GM23248 (cell line): Measurements from ENCODE around the gene RBMS3. TPM values are rescaled to one million over a fixed set of nuclear protein-coding genes. Genes with fewer than 3 reads are reported as not detected.
"Not testable (repeated sequence)": the region's sequence is repeated elsewhere in the genome, so short reads cannot be mapped to it uniquely, and the experiment has no call there.

Experiments
- DNase-seq: peaks from one replicate; pipeline ENCODE4 v3.0.0-alpha.2; 2015
- H2AFZ ChIP-seq: fragments of 200-600 bp; sonication (generic); 2 replicates; pipeline ENCODE4 v1.6.1; 2016; ENCODE audit warnings: antibody characterized with exemption
- H3F3A ChIP-seq: fragments of 200-600 bp; sonication (generic); 2 replicates; pipeline ENCODE4 v1.6.1; 2016; ENCODE audit warnings: mild to moderate bottlenecking, antibody characterized with exemption, mixed run types; ENCODE audit not compliant: insufficient read depth
- H3K27ac ChIP-seq: fragments of 200-600 bp; sonication (generic); 2 replicates; pipeline ENCODE4 v1.5.1; 2016; ENCODE audit warnings: mild to moderate bottlenecking
- H3K27me3 ChIP-seq: fragments of 200-600 bp; sonication (generic); replicated peaks from 2 replicates; pipeline ENCODE4 v1.6.1; 2016; ENCODE audit warnings: mild to moderate bottlenecking; ENCODE audit not compliant: insufficient read depth
- H3K36me3 ChIP-seq: fragments of 200-600 bp; sonication (generic); 2 replicates; pipeline ENCODE4 v1.6.1; 2016; ENCODE audit warnings: low read depth, mild to moderate bottlenecking
- H3K4me1 ChIP-seq: fragments of 200-600 bp; sonication (generic); 2 replicates; pipeline ENCODE4 v1.6.1; 2016; ENCODE audit warnings: mild to moderate bottlenecking; ENCODE audit not compliant: insufficient read depth
- H3K4me2 ChIP-seq: fragments of 200-600 bp; sonication (generic); one replicate; pipeline ENCODE4 v1.6.1; 2016; ENCODE audit warnings: mild to moderate bottlenecking; ENCODE audit not compliant: unreplicated experiment
- H3K4me3 ChIP-seq: fragments of 200-600 bp; sonication (generic); 2 replicates; pipeline ENCODE4 v1.5.1; 2016; ENCODE audit warnings: mild to moderate bottlenecking
- H3K79me2 ChIP-seq: fragments of 200-600 bp; sonication (generic); 2 replicates; pipeline ENCODE4 v1.6.1; 2016; ENCODE audit warnings: mild to moderate bottlenecking; ENCODE audit not compliant: insufficient read depth
- H3K9ac ChIP-seq: fragments of 200-600 bp; sonication (generic); 2 replicates; pipeline ENCODE4 v1.6.1; 2016; ENCODE audit warnings: mild to moderate bottlenecking
- H3K9me2 ChIP-seq: fragments of 200-600 bp; sonication (generic); 2 replicates; pipeline ENCODE4 v1.6.1; 2016; ENCODE audit warnings: mixed run types, mild to moderate bottlenecking, moderate library complexity; ENCODE audit not compliant: insufficient read depth
- H3K9me3 ChIP-seq: fragments of 200-600 bp; sonication (generic); one replicate; pipeline ENCODE4 v1.6.1; 2017; ENCODE audit warnings: low read depth
- H4K20me1 ChIP-seq: fragments of 200-600 bp; sonication (generic); 2 replicates; pipeline ENCODE4 v1.6.0; 2016; ENCODE audit not compliant: insufficient read depth
- EZH2 ChIP-seq: fragments of 200-600 bp; sonication (generic); IDR thresholded peaks from 2 replicates; pipeline ENCODE4 v1.6.1; 2018; ENCODE audit warnings: antibody characterized with exemption, mild to moderate bottlenecking; ENCODE audit not compliant: insufficient read depth, poor library complexity, severe bottlenecking
- EZH2phosphoT487 ChIP-seq: fragments of 200-600 bp; sonication (generic); IDR thresholded peaks from 2 replicates; pipeline ENCODE4 v1.6.1; 2018; ENCODE audit warnings: antibody characterized with exemption, moderate library complexity, mild to moderate bottlenecking, low read depth; ENCODE audit not compliant: insufficient read depth
- WGBS, 2 experiments: methylation state at CpG; one replicate each; pipeline ENCODE4 v1.1.6; 2015 to 2017; ENCODE audit warnings: low lambda C conversion rate in 2 of 2, low coverage in 1 of 2; ENCODE audit errors: missing lambda C conversion rate in 2 of 2; 5-methylcytosine and 5-hydroxymethylcytosine counted together
- in situ Hi-C: fragments of 300-500 bp; cut with MboI; formaldehyde crosslinking; loops from 2 replicates; pipeline ENCODE4 v1.15.0; 2020
- polyA plus RNA-seq: library from polyadenylated mRNA; unstranded; fragments of >200 nt; fragmentation: Nextera tagmentation; extraction: Ambion mirVana; gene quantifications from 2 replicates; pipeline ENCODE4 v1.2.1, GENCODE V29; 2016
- total RNA-seq: library from RNA; depleted of rRNA; stranded (reverse); fragments of >200 nt; shearing (Covaris generic); gene quantifications from 2 replicates; pipeline ENCODE4 v1.2.3, GENCODE V29; 2014; rRNA removed

Gene RBMS3
- total RNA-seq (40.0 and 45.7 TPM in 2 replicates), polyA plus RNA-seq (85.5 and 94.3 TPM in 2 replicates)

DNA sequence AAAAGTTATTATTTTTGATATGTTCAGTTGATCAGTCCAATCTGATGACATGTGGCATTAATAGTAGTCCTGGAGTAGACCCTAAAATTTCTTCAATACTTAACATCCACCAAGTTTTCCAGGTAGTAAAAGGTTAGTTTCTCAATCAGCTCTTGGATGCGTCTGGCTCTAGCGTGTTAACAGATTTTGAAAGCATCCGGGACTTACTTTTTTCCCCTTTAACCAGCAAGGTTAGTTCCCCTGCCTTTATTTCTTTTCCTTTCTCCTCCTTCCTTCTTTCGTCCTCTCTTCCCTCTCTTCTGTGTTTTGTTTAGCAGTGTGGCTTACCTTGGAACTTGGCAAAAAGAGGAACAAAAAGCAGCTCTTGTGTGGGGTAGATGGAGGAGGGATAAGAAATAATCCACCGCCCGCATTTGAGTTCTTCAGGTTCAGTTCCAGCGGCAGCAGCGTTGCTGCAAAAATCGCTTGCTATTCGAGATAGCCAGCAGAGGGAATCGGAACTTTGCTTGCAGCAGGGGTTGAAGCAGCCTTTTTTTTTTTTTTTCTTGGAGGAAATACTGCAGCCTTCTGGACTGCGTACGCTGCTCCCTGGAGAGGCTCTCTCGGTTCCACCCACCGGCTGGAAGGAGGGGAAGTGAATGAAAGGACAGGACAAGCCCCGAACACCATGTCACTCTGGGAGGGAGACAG lies at the start of gene RBMS3:
Gene RBMS3, plus strand, starts transcription at position 668 of the 690 bp plus-strand sequence.
- Histone ChIP-seq H3K9me2 (no peaks in the 10 kb centered on the region), H3K4me3 (peak within 1 kb of the TSS; percentile 87), H3K4me2 (peak within 1 kb of the TSS; percentile 92), H3K4me1 (peaks cover 16% of the 10 kb centered on the region), H3F3A (peaks cover 38% of the 10 kb centered on the region), H3K27me3 (no peaks in the 10 kb centered on the region), H3K9ac (peak within 1 kb of the TSS; percentile 88), H3K79me2 (peaks cover 60% of the 10 kb centered on the region), H4K20me1 (no peaks in the 10 kb centered on the region), H3K36me3 (no peaks in the 10 kb centered on the region), H3K27ac (peak within 1 kb of the TSS; percentile 88), H3K9me3 (no peaks in the 10 kb centered on the region), H2AFZ (peak within 1 kb of the TSS; percentile 90)
- 0 to 1% methylated on average over 16 of the region's 16 CpGs for WGBS, 2 experiments
- peak; percentile 97 for DNase-seq
- no peak for TF ChIP-seq EZH2
- in situ Hi-C loops: loop anchor here (25.0 kb wide), 2 partner anchors 368 to 482 kb away; no protein-coding TSS in a partner anchor

DNA sequence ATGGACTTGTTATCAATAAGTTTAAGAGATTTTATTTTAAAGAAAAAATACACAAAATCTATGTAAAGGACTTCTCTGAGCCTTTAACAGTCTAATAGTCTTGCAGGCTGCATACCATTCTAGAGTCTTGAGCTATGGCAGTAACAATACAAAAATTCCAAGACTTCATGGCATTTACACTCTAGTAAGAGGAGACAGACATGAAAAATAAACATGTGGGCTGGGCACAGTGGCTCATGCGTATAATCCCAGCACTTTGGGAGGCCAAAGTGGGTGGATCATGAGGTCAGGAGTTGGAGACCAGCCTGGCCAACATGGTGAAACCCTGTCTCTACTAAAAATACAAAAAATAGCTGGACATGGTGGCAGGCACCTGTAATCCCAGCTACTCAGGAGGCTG lies 47.7 kb upstream of the RBMS3 start:
- WGBS, 2 experiments: 0 to 14% methylated on average over 1 of the region's 1 CpG
- H3F3A ChIP-seq, H3K9me2 ChIP-seq, H3K9ac ChIP-seq, H4K20me1 ChIP-seq, H3K27ac ChIP-seq, H3K4me2 ChIP-seq, H3K9me3 ChIP-seq, in situ Hi-C loops, H3K27me3 ChIP-seq, H3K79me2 ChIP-seq, H3K4me3 ChIP-seq, H3K36me3 ChIP-seq: not testable (repeated sequence)
- Histone ChIP-seq H2AFZ (peak overlapping the region; percentile 21; the same call in 1 of the 2 replicates), H3K4me1 (peaks cover 11% of the 10 kb centered on the region)
- DNase-seq: peak; percentile 66

DNA sequence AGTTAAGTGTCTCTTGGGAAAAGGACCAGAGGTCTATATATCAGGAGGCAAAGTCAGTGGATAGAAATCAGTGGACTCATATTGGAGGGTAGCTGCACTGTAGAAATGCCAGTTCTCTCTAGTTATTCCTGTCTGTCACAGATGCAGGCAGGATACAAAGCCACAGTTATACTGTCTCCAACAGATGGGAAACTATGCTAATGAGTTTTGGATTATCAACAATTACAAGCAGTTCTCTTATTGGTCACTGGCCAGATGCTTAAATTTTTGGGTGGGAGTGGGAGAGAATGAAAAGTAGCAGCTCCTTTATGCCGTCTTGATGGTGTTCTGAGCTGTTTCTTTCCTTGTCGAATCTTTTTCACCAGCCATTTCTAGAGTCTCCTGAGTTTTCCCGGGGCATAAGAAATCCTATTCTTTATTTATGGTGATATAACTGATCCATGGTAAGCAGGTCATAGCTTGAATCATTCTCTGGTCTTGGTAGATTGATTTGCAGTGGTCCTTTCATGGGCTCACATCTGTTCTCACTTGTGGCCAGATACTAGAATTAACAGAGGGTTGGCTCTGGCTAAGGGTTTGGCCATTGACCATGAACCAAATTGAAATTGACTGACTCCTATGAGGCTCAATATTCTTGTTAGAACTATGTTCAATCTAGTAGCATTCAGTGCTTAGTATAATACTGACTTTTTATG lies 44.6 kb upstream of the RBMS3 start:
- peaks cover 25% of the 10 kb centered on the region for H3K4me1 ChIP-seq
- in situ Hi-C loops: no loop called here
- H3F3A ChIP-seq: peaks cover 14% of the 10 kb centered on the region
- no peaks in the 10 kb centered on the region for H3K79me2 ChIP-seq
- H3K9me2 ChIP-seq: no peaks in the 10 kb centered on the region
- TF ChIP-seq EZH2: no peak
- TF ChIP-seq EZH2phosphoT487: no peak
- no peak overlapping the region for H3K4me3 ChIP-seq
- WGBS, 2 experiments: 92 to 93% methylated on average over 3 of the region's 3 CpGs
- no peaks in the 10 kb centered on the region for H3K9me3 ChIP-seq
- no peaks in the 10 kb centered on the region for H3K27me3 ChIP-seq
- no peak overlapping the region for H3K9ac ChIP-seq
- no peaks in the 10 kb centered on the region for H3K36me3 ChIP-seq
- H3K4me2 ChIP-seq: no peak overlapping the region
- H2AFZ ChIP-seq: no peak overlapping the region
- DNase-seq: no peak
- no peaks in the 10 kb centered on the region for H4K20me1 ChIP-seq
- no peak overlapping the region for H3K27ac ChIP-seq

DNA sequence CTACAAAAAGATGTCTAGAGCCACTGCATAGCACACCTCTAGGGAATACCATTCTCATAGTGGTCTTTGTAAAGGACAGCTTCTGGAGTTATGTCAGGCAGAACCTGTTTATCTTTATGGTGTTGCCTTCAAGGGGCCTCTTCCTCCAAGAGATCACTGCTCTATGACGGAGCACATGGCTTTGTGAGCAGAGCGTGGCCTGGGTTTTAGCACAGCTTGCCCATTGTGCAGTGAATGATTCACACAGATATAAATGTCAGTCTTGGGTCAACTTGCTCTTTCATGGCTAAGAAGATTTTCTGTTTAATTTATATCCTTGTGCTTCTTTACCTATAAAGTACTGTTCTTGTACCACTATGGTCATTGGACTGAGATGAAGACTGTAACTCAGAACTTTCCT lies 41.5 kb upstream of the RBMS3 start:
- Histone ChIP-seq H3K27me3 (no peaks in the 10 kb centered on the region), H3K4me2 (peak overlapping the region; percentile 8), H3K9me2 (no peaks in the 10 kb centered on the region), H3K9me3 (no peaks in the 10 kb centered on the region), H3K4me1 (peaks cover 14% of the 10 kb centered on the region), H3F3A (peaks cover 14% of the 10 kb centered on the region), H3K9ac (no peak overlapping the region), H3K36me3 (no peaks in the 10 kb centered on the region), H3K79me2 (no peaks in the 10 kb centered on the region), H4K20me1 (no peaks in the 10 kb centered on the region), H3K4me3 (no peak overlapping the region), H3K27ac (no peak overlapping the region), H2AFZ (no peak overlapping the region)
- WGBS, 2 experiments: 97 to 100% methylated on average over 2 of the region's 2 CpGs
- no peak for TF ChIP-seq EZH2
- TF ChIP-seq EZH2phosphoT487: no peak
- DNase-seq: no peak
- in situ Hi-C loops: no loop called here
